Esophagus squamous epithelium (tissue), 4 donors: ENCODE measurements around the gene TAB2.

Experiments
- POLR2A ChIP-seq, 4 donors: fragments of 450-650 bp; IDR thresholded peaks; one replicate each; pipeline ENCODE4 v1.6.1; 2017; ENCODE audit warnings: antibody characterized with exemption in 4 of 4, mild to moderate bottlenecking in 4 of 4, moderate library complexity in 3 of 4
- TF ChIP-seq, protein P1 (sequence below), 6 experiments: fragments of 450-650 bp in 4 of 6; fragments of 200-600 bp in 2 of 6; sonication (generic) in 2 of 6; IDR thresholded peaks; one replicate each; pipeline ENCODE4 v1.5.1; 2016 to 2019; ENCODE audit warnings: antibody characterized with exemption in 6 of 6, mild to moderate bottlenecking in 4 of 6, moderate library complexity in 4 of 6

DNA sequence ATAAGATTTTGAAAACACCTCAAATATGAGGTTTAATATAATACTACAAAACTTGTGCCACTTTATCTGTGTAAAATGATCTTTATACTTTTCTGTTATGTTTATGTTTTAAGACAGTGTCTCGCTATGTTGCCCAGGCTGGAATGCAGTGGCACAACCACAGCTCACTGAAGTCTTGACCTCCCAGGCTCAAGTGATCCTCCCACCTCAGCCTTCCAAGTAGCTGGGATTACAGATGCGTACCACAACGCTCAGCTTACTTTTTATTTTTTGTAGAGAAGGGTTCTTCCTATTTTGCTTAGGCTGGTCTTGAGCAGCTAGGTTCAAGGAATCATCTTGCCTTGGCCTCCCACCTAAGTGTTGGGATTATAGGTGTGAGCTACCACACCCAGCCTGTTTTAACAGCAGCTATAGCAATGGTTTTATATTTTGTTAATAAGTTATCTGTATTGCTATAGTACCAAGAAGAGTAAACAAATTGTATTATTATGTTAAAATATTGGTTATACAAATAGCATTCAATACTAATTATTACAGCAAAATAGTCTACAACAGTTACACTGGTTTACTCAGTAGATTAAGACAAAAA is 8.2 kb downstream of the TAB2 start:
- TF ChIP-seq, protein P1, sequence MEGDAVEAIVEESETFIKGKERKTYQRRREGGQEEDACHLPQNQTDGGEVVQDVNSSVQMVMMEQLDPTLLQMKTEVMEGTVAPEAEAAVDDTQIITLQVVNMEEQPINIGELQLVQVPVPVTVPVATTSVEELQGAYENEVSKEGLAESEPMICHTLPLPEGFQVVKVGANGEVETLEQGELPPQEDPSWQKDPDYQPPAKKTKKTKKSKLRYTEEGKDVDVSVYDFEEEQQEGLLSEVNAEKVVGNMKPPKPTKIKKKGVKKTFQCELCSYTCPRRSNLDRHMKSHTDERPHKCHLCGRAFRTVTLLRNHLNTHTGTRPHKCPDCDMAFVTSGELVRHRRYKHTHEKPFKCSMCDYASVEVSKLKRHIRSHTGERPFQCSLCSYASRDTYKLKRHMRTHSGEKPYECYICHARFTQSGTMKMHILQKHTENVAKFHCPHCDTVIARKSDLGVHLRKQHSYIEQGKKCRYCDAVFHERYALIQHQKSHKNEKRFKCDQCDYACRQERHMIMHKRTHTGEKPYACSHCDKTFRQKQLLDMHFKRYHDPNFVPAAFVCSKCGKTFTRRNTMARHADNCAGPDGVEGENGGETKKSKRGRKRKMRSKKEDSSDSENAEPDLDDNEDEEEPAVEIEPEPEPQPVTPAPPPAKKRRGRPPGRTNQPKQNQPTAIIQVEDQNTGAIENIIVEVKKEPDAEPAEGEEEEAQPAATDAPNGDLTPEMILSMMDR (IDR thresholded peaks at IDR 0.05), result no peak
- no peak for TF ChIP-seq POLR2A (IDR thresholded peaks at IDR 0.05)
